Erythroblast (primary cell): ENCODE results near the gene ITGB2.

ENCODE experiments used
- DNase-seq, 2 experiments: peaks; one replicate each; lab custom pipeline; 2025; lab: John Stamatoyannopoulos, UW
- GATA1 ChIP-seq: IDR thresholded peaks from 2 replicates; pipeline ENCODE4 v1.6.1; 2011; ENCODE audit warnings: low read depth, mild to moderate bottlenecking, control low read depth, low read length, moderate library complexity
- POLR2A ChIP-seq: IDR thresholded peaks from 2 replicates; pipeline ENCODE4 v1.6.1; 2011; ENCODE audit warnings: mild to moderate bottlenecking, low read length

Gene ITGB2

GRCh38 chr21:44858791-44859190, 61.9 kb downstream of the ITGB2 start:
- TF ChIP-seq GATA1: no peak

DNA sequence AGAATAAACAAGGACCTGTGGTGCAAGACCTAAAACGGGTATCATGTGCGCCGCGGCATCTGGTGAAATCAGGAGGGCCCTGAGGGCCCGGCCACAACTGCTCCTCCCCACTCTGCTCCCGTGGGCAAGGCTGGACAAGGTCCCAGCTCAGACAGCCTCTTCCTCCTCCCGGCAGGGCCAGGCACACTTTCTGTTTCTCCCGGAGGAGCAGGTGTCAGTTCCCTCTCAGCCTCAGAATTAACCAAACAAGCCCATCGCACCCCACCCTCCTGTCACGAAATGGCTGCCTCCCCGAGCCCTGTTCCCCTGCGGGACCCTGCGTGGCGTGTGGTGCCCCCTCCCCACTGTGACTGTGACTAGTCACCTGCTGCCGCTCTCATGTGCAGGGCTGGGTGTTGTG, 62.4 kb downstream of the ITGB2 start:
- DNase-seq: no peak

More at GRCh38 chr21:44858791-44859190, 61.9 kb downstream of the ITGB2 start:
- no peak for DNase-seq

GRCh38 chr21:44857127-44857892, 63.4 kb downstream of the ITGB2 start:
- no peak for DNase-seq

More for the DNA sequence above, 62.4 kb downstream of the ITGB2 start:
- no peak for TF ChIP-seq GATA1
- TF ChIP-seq POLR2A: no peak

DNA sequence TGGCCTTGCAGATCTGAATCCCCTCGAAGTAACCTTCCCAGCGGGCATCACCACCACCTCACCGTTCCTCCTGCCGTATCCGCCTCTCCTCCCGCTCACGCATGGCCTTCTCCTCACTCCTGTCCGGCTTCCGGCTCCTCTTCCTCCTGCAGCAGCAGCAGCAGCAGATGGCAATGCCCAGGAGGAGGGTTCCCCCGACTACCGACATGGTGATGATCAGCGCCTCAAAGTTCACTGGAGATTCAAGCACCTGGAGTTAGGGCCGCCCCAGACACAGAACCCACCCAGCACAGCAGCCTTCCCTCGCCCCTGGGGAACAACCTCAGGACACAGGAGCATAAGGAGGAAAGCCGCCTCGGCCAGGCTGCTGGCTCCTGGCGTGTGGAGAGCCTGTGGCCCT, 64.6 kb downstream of the ITGB2 start:
- DNase-seq: peak in 1 of 2 experiments; percentile 34
- TF ChIP-seq POLR2A (no peak), GATA1 (no peak)

More at GRCh38 chr21:44857127-44857892, 63.4 kb downstream of the ITGB2 start:
- TF ChIP-seq POLR2A: no peak
- TF ChIP-seq GATA1: no peak

GRCh38 chr21:44855572-44855971, 65.1 kb downstream of the ITGB2 start:
- TF ChIP-seq POLR2A (no peak), GATA1 (no peak)

GRCh38 chr21:44854664-44855446, 65.8 kb downstream of the ITGB2 start:
- TF ChIP-seq GATA1: peak; percentile 96
- TF ChIP-seq POLR2A: peak; percentile 78
- DNase-seq: peak; percentile 95 to 99

More at GRCh38 chr21:44855572-44855971, 65.1 kb downstream of the ITGB2 start:
- DNase-seq: peak in 1 of 2 experiments; percentile 57

- TF ChIP-seq GATA1: no peak
- no peak for TF ChIP-seq POLR2A
- peak; percentile 89 for DNase-seq
Measured at GRCh38 chr21:44854391-44854663, 66.4 kb downstream of the ITGB2 start.

DNA sequence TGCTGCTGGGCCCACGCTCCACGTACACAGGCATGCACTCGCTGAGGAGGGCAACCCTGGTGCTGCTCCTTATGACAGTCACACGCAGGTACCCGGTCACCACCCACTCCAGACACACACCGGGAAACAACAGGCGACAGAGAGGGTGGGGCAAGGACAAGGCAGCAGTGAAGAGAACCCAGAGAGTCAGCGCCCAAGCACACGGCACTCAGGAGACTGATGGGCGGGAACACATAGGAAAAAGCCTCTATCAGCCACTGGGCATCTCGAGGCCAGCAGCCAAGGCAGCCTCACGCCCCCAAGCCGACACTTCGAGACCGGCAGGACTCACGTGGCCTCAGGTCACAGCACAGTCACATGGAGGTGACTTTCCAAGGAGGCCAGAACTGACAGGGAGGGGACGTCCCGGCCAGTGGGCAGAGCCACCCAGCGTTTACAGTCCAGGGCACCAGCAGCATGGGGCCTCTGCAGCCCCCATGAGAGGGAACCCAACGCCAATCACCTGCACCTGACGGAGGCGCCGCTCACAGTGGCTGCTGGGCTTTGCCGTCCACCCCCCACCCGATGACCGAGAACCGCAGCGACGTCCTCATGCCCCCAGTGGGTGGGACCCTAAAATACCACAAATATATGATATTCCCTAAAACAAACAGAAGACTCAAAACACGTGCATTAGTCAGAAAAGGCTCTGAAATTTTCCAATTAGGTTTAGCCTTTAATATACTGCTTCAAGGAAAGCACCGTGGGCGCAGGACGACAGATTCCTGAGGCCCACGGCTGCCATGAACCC, 66.9 kb downstream of the ITGB2 start:
- peak; percentile 84 to 85 for DNase-seq
- TF ChIP-seq POLR2A: no peak
- no peak for TF ChIP-seq GATA1

- no peak for TF ChIP-seq POLR2A
- no peak for TF ChIP-seq GATA1
- DNase-seq: no peak
Measured at GRCh38 chr21:44850905-44851657, 69.6 kb downstream of the ITGB2 start.

GRCh38 chr21:44850208-44850800, 70.4 kb downstream of the ITGB2 start:
- DNase-seq: no peak
- TF ChIP-seq GATA1 (no peak), POLR2A (no peak)

DNA sequence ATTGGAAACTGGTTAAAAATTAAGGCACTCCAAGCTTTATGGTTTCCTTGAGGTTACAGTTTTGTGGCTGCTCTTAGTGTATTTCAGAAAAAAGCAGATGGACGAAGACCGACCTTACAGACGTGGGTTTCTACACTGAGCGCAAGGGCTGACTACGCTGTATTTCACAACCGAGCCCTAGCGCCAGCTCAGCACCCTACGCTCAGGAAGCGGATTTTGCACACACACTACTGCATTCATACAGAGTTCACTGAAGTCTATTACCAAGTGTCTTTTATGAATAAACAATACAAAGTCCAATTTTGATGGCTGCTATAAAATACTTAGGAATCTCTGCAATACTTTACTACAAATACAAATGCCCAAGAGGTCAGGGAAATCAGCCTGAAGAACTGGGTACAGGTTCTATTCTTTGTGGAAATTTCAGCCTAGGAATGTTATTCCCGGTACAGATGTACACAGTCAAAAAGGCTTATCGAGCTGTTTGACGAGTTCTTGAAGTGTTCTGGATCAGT, 71.0 kb downstream of the ITGB2 start:
- no peak for DNase-seq

GRCh38 chr21:44848821-44849521, 71.7 kb downstream of the ITGB2 start:
- DNase-seq: no peak
- TF ChIP-seq GATA1: no peak
- TF ChIP-seq POLR2A: no peak

More for the DNA sequence above, 71.0 kb downstream of the ITGB2 start:
- TF ChIP-seq GATA1 (no peak), POLR2A (no peak)
